Fibroblast of mammary gland (primary cell): ENCODE results near the gene GART.
"Not testable (repeated sequence)": the region's sequence is repeated elsewhere in the genome, so short reads cannot be mapped to it uniquely, and the experiment has no call there.

Experiments used
- DNase-seq: peaks from one replicate; pipeline ENCODE4 v3.0.0-alpha.2; 2010; ENCODE audit warnings: low read depth
- H3K4me3 ChIP-seq: 2 replicates; pipeline ENCODE4 v1.5.1; 2011; ENCODE audit warnings: low read depth, mild to moderate bottlenecking, low read length, moderate library complexity; ENCODE audit not compliant: control insufficient read depth
- TF ChIP-seq, protein P1 (sequence below): conservative IDR thresholded peaks from 2 replicates; pipeline ENCODE4 v1.5.1; 2011; ENCODE audit warnings: low read depth, low read length, inconsistent platforms; ENCODE audit not compliant: control insufficient read depth, insufficient read depth

GART gene

DNA sequence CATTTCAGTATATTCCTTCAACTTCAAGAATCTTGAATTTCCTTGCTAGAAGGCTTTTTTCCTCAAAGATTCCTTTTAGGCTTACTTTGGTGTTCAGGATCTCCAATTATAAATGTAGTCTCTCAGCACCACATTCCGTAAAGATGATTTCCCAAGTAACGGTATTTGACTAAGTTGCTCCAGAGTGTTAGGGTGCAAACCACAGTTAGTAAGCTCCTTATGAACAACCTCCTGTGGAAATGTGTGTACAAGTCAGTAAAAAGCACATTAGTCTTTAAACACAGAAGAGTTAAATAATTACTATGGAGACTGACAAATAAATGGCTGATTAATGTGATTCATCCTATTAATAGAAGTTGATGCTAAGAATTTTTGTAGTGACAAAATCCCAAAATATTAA, 36.3 kb upstream of the GART start:
- peak; percentile 58 for DNase-seq

DNA sequence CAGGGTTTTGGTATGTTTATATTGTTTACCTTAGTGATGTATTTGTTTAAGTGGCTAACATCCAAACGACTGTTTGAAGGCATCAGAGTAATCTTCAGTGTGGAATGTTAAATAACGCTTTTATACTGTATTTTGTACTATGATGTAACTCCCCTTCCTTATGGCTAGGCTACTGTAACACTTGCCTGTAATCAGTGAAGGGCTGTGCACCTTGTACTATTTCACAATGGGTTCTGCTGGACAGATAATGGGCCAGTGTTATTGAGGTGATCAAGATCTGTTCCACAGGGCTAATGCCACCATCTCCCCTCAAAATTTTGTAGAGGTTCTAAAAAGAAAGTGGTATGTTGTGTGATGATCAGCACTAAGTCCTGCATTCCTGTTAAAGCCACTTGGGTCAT, 34.8 kb upstream of the GART start:
- DNase-seq, H3K4me3 ChIP-seq: not testable (repeated sequence)

More for the DNA sequence above, 36.3 kb upstream of the GART start:
- no peak overlapping the region for H3K4me3 ChIP-seq
- TF ChIP-seq, protein P1, sequence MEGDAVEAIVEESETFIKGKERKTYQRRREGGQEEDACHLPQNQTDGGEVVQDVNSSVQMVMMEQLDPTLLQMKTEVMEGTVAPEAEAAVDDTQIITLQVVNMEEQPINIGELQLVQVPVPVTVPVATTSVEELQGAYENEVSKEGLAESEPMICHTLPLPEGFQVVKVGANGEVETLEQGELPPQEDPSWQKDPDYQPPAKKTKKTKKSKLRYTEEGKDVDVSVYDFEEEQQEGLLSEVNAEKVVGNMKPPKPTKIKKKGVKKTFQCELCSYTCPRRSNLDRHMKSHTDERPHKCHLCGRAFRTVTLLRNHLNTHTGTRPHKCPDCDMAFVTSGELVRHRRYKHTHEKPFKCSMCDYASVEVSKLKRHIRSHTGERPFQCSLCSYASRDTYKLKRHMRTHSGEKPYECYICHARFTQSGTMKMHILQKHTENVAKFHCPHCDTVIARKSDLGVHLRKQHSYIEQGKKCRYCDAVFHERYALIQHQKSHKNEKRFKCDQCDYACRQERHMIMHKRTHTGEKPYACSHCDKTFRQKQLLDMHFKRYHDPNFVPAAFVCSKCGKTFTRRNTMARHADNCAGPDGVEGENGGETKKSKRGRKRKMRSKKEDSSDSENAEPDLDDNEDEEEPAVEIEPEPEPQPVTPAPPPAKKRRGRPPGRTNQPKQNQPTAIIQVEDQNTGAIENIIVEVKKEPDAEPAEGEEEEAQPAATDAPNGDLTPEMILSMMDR: no peak

DNA sequence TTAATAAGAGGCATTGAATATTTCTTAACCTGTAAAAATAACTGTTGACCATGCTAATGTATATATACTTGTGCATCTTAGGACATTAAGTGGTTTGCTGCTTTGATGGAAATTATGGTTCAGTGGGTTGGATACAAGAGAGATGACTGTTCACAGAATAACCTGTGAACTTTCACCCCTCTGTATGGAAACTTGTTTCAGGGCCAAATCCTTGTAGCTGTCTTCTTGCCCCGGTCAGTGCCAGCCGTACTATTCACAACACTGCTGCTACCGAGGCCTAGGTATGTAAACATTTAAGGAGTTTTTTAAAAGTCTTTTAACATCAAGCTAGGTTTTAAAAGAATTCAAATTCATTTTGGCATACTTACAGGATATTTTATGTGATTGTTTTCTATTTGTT, 30.4 kb upstream of the GART start:
- no peak overlapping the region for H3K4me3 ChIP-seq
- no peak for DNase-seq
- TF ChIP-seq, protein P1: no peak

DNA sequence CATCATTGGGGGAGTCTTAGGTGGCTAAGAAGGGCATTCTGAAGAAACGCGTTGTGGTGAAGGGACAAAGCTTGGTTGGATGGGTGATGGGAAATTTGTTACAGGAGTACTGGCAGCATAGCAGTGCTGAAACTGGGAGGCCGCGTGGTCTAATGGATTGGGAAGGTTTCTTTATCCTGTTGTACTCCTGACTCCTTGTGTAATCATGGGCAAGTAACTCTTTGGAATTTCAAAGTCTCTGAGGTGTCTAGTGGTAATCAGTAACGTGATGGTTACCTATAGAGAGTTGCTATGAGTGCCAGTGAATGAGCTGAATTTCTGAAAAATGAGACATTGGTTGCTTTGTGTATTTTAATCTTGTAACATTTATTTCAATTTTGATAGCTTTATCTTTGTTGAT, 28.1 kb upstream of the GART start:
- TF ChIP-seq, protein P1: no peak
- DNase-seq: no peak

DNA sequence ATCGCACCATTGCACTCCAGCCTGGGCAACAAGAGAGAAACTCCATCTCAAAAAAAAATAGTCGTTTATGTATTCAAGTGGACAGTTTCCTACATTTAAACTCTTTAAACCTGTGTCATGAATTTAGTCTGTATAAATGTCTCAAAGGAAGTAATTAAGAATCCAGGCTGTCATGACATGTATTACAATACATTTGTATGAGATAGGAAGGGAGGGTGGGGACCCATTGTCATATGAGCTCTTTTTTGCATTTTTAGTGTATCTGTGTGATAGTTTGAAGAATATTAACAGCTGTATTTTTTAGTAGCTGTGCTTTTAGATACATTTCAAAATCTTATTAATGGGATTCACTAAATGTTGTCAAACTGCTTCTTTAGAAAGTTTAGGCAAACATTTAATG, 26.5 kb upstream of the GART start:
- TF ChIP-seq, protein P1: no peak
- DNase-seq: no peak

More for the DNA sequence above, 28.1 kb upstream of the GART start:
- no peak overlapping the region for H3K4me3 ChIP-seq

DNA sequence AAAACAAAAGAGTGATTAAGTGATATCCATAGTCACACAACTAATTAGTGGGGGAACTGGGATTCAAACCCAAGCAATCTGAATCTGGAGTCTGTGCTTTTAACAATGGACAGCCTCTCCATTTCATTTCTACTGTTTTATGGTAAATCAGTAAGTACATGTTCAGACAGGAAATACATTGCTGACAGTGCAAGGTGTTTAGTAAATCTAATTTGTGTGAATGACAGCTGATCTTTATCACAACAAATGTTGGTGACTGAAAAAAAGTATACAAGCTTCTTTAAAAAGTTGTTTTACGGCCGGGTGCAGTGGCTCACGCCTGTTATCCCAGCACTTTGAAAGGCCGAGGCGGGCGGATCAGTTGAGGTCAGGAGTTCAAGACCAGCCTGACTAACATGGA, 26.0 kb upstream of the GART start:
- DNase-seq: no peak
- no peak overlapping the region for H3K4me3 ChIP-seq
- TF ChIP-seq, protein P1: no peak

More for the DNA sequence above, 26.5 kb upstream of the GART start:
- no peak overlapping the region for H3K4me3 ChIP-seq

DNA sequence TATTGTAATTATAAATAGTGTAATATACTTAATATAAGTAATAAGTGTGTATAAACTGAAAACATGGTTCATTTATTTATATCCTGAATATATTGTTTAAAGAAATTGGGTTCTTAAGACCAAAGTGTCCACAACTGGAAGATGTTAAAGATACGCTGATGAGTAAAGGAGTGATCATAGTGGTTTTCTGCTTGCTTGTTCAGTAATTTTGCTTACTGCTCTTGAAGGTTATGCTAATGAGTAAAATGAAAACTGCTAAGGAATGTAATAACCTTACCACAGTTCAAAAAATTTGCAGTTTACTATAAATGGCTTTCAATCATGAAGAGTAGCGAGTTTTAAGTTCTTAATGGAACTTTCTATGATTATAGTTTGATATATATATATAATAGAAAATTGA, 24.6 kb upstream of the GART start:
- DNase-seq: no peak
- H3K4me3 ChIP-seq: no peak overlapping the region
- TF ChIP-seq, protein P1: no peak
